Liver (tissue), 9 donors: Measurements from ENCODE around the gene PALM3. TPM values are rescaled to one million over a fixed set of nuclear protein-coding genes. Genes with fewer than 3 reads are reported as not detected.

Experiments
- DNase-seq: peaks from one replicate; pipeline ENCODE4 v3.0.0-alpha.2; 2017; ENCODE audit warnings: low spot score
- H3K27ac ChIP-seq, 2 donors: one replicate each; pipeline ENCODE4 v1.7.0; 2013; ENCODE audit warnings: inconsistent platforms in 2 of 2, low read length in 2 of 2, control low read depth in 1 of 2, low read depth in 1 of 2, mild to moderate bottlenecking in 1 of 2
- H3K27me3 ChIP-seq, 4 donors: one replicate each; pipeline versions ENCODE4 v1.6.1 to v1.7.0; 2013; ENCODE audit warnings: low read length in 3 of 4, inconsistent platforms in 1 of 4, mild to moderate bottlenecking in 1 of 4, moderate library complexity in 1 of 4; ENCODE audit not compliant: control insufficient read depth in 4 of 4, insufficient read depth in 4 of 4
- H3K36me3 ChIP-seq, 4 donors: one replicate each; pipeline versions ENCODE4 v1.6.1 to v1.7.0; 2013; ENCODE audit warnings: low read length in 3 of 4, mild to moderate bottlenecking in 3 of 4, low read depth in 1 of 4, moderate library complexity in 1 of 4; ENCODE audit not compliant: control insufficient read depth in 4 of 4, insufficient read depth in 3 of 4
- H3K4me1 ChIP-seq, 4 donors: one replicate each; pipeline versions ENCODE4 v1.6.1 to v1.7.0; 2013; ENCODE audit warnings: low read length in 3 of 4, mild to moderate bottlenecking in 3 of 4, moderate library complexity in 1 of 4; ENCODE audit not compliant: control insufficient read depth in 4 of 4, insufficient read depth in 4 of 4
- H3K4me3 ChIP-seq, 3 donors: one replicate each; pipeline versions ENCODE4 v1.6.1 to v1.7.0; 2013; ENCODE audit warnings: low read length in 3 of 3, control low read depth in 1 of 3, low read depth in 1 of 3, mild to moderate bottlenecking in 1 of 3
- H3K9ac ChIP-seq, 2 donors: one replicate each; pipeline ENCODE4 v1.7.0; 2013; ENCODE audit warnings: low read length in 2 of 2, mild to moderate bottlenecking in 2 of 2, moderate library complexity in 2 of 2, control low read depth in 1 of 2, low read depth in 1 of 2
- H3K9me3 ChIP-seq, 4 donors: one replicate each; pipeline versions ENCODE4 v1.6.1 to v1.7.0; 2013; ENCODE audit warnings: low read length in 3 of 4; ENCODE audit not compliant: control insufficient read depth in 4 of 4
- GABPA ChIP-seq, 2 donors: IDR thresholded peaks in 1 of 2; conservative IDR thresholded peaks in 1 of 2; 2 replicates each; pipeline ENCODE4 v1.6.1; 2016; ENCODE audit warnings: antibody characterized with exemption in 2 of 2, mild to moderate bottlenecking in 1 of 2, moderate library complexity in 1 of 2
- HNF4A ChIP-seq, 2 donors: conservative IDR thresholded peaks; 2 replicates each; pipeline ENCODE4 v1.6.1; 2016; ENCODE audit warnings: antibody characterized with exemption in 2 of 2, mild to moderate bottlenecking in 2 of 2
- HNF4G ChIP-seq: IDR thresholded peaks from 2 replicates; pipeline ENCODE4 v1.6.1; 2016; ENCODE audit warnings: antibody characterized with exemption
- JUND ChIP-seq, 2 donors: IDR thresholded peaks; 2 replicates each; pipeline ENCODE4 v1.6.1; 2016; ENCODE audit warnings: antibody characterized with exemption in 2 of 2
- NR2F2 ChIP-seq: IDR thresholded peaks from 2 replicates; pipeline ENCODE4 v1.6.1; 2016; ENCODE audit warnings: antibody characterized with exemption
- RAD21 ChIP-seq, 2 donors: IDR thresholded peaks; 2 replicates each; pipeline ENCODE4 v1.6.1; 2016; ENCODE audit warnings: antibody characterized with exemption in 2 of 2, mild to moderate bottlenecking in 2 of 2
- RXRA ChIP-seq, 2 donors: IDR thresholded peaks; 2 replicates each; pipeline ENCODE4 v1.6.1; 2017 to 2018; ENCODE audit warnings: antibody characterized with exemption in 2 of 2, mild to moderate bottlenecking in 1 of 2
- YY1 ChIP-seq: IDR thresholded peaks from 2 replicates; pipeline ENCODE4 v1.6.1; 2016; ENCODE audit warnings: antibody characterized with exemption, mild to moderate bottlenecking
- WGBS: extraction: QIAGEN DNeasy Blood & Tissue Kit; methylation state at CpG from one replicate; pipeline ENCODE4 v1.1.7; 2013; 5-methylcytosine and 5-hydroxymethylcytosine counted together
- polyA plus RNA-seq, 2 donors: library from polyadenylated mRNA; stranded (reverse) in 1 of 2; unstranded in 1 of 2; fragments of 200-250 nt in 1 of 2; fragments of >200 nt in 1 of 2; fragmentation: Nextera tagmentation in 1 of 2; extraction: Ambion mirVana in 1 of 2; gene quantifications; one replicate each; pipeline versions ENCODE4 v1.2.1 to v1.2.3, GENCODE V29; 2013 to 2015
- total RNA-seq, 2 donors: library from RNA; depleted of rRNA; stranded (reverse); fragments of >200 nt; gene quantifications; one replicate each; pipeline ENCODE4 v1.2.3, GENCODE V29; 2014
- TF ChIP-seq, protein P1 (sequence below): fragments of 150-350 bp; IDR thresholded peaks from 2 replicates; pipeline ENCODE4 v1.5.1; 2017; ENCODE audit warnings: improper control_type of control experiment, low read depth, low read length; ENCODE audit not compliant: missing input control
- TF ChIP-seq, protein P2 (sequence below): IDR thresholded peaks from 2 replicates; pipeline ENCODE4 v1.6.1; 2016; ENCODE audit warnings: antibody characterized with exemption, mild to moderate bottlenecking
- TF ChIP-seq, protein P3 (sequence below): IDR thresholded peaks from 2 replicates; pipeline ENCODE4 v1.6.1; 2016; ENCODE audit warnings: antibody characterized with exemption
- TF ChIP-seq, protein P4 (sequence below): IDR thresholded peaks from 2 replicates; pipeline ENCODE4 v1.6.1; 2016; ENCODE audit warnings: antibody characterized with exemption
- donor health status: healthy.
- donor health status: healthy.
- donor health status: healthy.
- donor health status: healthy.
- donor health status: healthy.

The PALM3 gene
- total and polyA plus RNA-seq, 4 donors = 1.4 to 17.9 (median 5.9) TPM

DNA sequence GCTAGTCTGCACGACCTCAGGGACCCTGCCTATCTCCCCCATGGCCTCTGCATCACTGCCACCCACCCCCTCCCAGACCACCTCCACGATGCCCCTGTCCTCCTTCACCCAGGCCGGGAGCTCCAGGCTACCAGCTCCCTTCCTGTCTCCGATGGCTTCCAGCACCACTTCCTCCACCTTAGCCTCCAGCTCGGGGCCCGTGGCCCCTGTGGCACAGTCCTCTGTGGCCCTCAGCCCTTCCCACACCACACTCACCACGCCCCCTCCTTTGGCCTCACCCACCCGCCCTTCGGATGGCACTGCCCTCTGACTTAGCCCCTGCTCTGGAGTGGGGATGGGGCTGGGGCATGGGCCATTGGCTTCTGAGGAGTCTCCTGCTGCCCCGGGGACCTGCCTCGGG is 7.2 kb downstream of the PALM3 start (continued):
- TF ChIP-seq GABPA (IDR thresholded peaks at IDR 0.05 in 1 of 2, conservative IDR thresholded peaks at IDR 0.05 in 1 of 2) (no peak), RXRA (IDR thresholded peaks at IDR 0.05) (no peak)

DNA sequence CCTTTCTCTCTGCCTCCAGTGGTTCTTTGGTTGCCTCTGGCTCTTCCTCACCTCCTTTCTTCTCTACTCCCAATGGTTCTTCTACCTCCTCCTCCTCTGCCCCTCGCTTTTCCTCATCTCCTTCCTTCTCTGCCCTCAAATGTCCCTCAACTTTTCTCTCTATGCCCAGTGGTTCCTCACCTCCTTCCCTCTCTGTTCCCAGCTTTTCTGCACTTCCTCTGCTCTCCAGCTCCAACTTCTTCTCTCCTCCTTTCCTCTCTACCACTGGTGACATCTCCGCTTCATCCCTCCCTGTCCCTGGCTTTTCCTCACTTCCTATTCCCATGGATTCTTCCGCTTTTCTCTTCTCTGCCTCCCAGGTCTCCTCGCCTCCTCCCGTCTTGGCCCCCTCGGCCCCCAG is 7.8 kb downstream of the PALM3 start:
- Histone ChIP-seq H3K4me3 (no peak overlapping the region), H3K27me3 (peaks cover 0 to 3% (median 0%) of the 10 kb centered on the region in 4 donors), H3K9me3 (no peaks in the 10 kb centered on the region), H3K36me3 (peaks cover 7 to 27% (median 13%) of the 10 kb centered on the region in 4 donors), H3K9ac (no peak overlapping the region), H3K27ac (no peak overlapping the region), H3K4me1 (peaks cover 1 to 9% (median 4%) of the 10 kb centered on the region in 4 donors)
- DNase-seq = no peak
- 92% methylated on average over 6 of the region's 6 CpGs for WGBS
- TF ChIP-seq YY1 = no peak
- TF ChIP-seq, protein P1, sequence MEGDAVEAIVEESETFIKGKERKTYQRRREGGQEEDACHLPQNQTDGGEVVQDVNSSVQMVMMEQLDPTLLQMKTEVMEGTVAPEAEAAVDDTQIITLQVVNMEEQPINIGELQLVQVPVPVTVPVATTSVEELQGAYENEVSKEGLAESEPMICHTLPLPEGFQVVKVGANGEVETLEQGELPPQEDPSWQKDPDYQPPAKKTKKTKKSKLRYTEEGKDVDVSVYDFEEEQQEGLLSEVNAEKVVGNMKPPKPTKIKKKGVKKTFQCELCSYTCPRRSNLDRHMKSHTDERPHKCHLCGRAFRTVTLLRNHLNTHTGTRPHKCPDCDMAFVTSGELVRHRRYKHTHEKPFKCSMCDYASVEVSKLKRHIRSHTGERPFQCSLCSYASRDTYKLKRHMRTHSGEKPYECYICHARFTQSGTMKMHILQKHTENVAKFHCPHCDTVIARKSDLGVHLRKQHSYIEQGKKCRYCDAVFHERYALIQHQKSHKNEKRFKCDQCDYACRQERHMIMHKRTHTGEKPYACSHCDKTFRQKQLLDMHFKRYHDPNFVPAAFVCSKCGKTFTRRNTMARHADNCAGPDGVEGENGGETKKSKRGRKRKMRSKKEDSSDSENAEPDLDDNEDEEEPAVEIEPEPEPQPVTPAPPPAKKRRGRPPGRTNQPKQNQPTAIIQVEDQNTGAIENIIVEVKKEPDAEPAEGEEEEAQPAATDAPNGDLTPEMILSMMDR = no peak
- TF ChIP-seq JUND (IDR thresholded peaks at IDR 0.05) = no peak
- TF ChIP-seq RAD21 (IDR thresholded peaks at IDR 0.05) = no peak
- TF ChIP-seq RXRA (IDR thresholded peaks at IDR 0.05) = no peak
- no peak for TF ChIP-seq HNF4G
- no peak for TF ChIP-seq HNF4A (conservative IDR thresholded peaks at IDR 0.05)
- TF ChIP-seq, protein P2, sequence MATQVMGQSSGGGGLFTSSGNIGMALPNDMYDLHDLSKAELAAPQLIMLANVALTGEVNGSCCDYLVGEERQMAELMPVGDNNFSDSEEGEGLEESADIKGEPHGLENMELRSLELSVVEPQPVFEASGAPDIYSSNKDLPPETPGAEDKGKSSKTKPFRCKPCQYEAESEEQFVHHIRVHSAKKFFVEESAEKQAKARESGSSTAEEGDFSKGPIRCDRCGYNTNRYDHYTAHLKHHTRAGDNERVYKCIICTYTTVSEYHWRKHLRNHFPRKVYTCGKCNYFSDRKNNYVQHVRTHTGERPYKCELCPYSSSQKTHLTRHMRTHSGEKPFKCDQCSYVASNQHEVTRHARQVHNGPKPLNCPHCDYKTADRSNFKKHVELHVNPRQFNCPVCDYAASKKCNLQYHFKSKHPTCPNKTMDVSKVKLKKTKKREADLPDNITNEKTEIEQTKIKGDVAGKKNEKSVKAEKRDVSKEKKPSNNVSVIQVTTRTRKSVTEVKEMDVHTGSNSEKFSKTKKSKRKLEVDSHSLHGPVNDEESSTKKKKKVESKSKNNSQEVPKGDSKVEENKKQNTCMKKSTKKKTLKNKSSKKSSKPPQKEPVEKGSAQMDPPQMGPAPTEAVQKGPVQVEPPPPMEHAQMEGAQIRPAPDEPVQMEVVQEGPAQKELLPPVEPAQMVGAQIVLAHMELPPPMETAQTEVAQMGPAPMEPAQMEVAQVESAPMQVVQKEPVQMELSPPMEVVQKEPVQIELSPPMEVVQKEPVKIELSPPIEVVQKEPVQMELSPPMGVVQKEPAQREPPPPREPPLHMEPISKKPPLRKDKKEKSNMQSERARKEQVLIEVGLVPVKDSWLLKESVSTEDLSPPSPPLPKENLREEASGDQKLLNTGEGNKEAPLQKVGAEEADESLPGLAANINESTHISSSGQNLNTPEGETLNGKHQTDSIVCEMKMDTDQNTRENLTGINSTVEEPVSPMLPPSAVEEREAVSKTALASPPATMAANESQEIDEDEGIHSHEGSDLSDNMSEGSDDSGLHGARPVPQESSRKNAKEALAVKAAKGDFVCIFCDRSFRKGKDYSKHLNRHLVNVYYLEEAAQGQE = no peak
- no peak for TF ChIP-seq NR2F2

DNA sequence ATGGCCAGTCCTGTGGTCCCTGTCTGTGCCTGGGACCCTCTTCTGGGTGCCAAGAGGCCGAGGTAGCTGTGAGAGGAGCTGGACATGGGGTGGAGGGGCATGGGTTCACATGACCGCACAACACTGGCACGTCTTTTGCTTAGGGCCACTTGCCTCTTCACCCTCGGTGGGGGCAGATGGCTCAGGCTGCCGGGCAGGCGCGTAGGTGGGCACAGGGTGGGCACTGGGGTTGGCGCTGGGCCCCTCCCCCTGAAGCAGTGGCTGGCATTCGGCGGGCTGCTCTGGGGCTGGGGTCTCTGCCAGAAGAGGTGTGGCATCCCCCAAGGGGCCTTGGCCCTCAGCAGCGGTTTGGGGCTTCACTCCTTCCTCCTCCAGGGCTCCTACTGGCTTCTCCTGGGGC is 8.4 kb downstream of the PALM3 start:
- no peak overlapping the region for H3K9ac ChIP-seq
- no peak overlapping the region for H3K27ac ChIP-seq
- H3K4me1 ChIP-seq = peaks cover 0 to 5% (median 2%) of the 10 kb centered on the region in 4 donors
- no peak for DNase-seq
- H3K36me3 ChIP-seq = peaks cover 7 to 27% (median 13%) of the 10 kb centered on the region in 4 donors
- TF ChIP-seq HNF4A (conservative IDR thresholded peaks at IDR 0.05) = no peak
- TF ChIP-seq, protein P3, sequence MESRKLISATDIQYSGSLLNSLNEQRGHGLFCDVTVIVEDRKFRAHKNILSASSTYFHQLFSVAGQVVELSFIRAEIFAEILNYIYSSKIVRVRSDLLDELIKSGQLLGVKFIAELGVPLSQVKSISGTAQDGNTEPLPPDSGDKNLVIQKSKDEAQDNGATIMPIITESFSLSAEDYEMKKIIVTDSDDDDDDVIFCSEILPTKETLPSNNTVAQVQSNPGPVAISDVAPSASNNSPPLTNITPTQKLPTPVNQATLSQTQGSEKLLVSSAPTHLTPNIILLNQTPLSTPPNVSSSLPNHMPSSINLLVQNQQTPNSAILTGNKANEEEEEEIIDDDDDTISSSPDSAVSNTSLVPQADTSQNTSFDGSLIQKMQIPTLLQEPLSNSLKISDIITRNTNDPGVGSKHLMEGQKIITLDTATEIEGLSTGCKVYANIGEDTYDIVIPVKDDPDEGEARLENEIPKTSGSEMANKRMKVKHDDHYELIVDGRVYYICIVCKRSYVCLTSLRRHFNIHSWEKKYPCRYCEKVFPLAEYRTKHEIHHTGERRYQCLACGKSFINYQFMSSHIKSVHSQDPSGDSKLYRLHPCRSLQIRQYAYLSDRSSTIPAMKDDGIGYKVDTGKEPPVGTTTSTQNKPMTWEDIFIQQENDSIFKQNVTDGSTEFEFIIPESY = no peak
- TF ChIP-seq YY1 = no peak
- TF ChIP-seq, protein P4, sequence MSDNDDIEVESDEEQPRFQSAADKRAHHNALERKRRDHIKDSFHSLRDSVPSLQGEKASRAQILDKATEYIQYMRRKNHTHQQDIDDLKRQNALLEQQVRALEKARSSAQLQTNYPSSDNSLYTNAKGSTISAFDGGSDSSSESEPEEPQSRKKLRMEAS = no peak
- TF ChIP-seq, protein P1 = no peak
- WGBS = 93% methylated on average over 11 of the region's 11 CpGs
- no peaks in the 10 kb centered on the region for H3K9me3 ChIP-seq
- no peak overlapping the region for H3K4me3 ChIP-seq
- H3K27me3 ChIP-seq = peaks cover 0 to 3% (median 0%) of the 10 kb centered on the region in 4 donors
